ENCODE measurements around the gene MGAT4B. TPM values are rescaled to one million over a fixed set of nuclear protein-coding genes. Genes with fewer than 3 reads are reported as not detected.

Gene MGAT4B
- total and polyA plus RNA-seq, 2 of the 13 experiments (the other 11 are each of a cell fraction or from before 2014, with no cell fraction given), result 93.5 to 130 TPM

- ChIA-PET CTCF (ENCODE audit: low intra/inter-chr PET ratio, low total read pairs) (no interaction called here), POLR2A (no interaction called here)
- no TSS peak for BruUV-seq (replicated peaks)
Observed at GRCh38 chr5:179778591-179778990, 28.1 kb downstream of the MGAT4B start.

More at GRCh38 chr5:179778591-179778990, 28.1 kb downstream of the MGAT4B start:
- WGBS (ENCODE audit: low lambda C conversion rate), result 99% methylated on average over 5 of the region's 5 CpGs
- Histone ChIP-seq H4K20me1 (ENCODE audit: insufficient read depth, low read length) (no peaks in the 10 kb centered on the region), H3K27ac (ENCODE audit: extremely low read length, insufficient read depth, low read length) (no peak overlapping the region), H3K4me3 (replicated peaks in 1 of 3; ENCODE audit: insufficient read depth in 1 of 3, low read depth in 2 of 3, low read length in 3 of 3) (no peak overlapping the region), H3K4me2 (ENCODE audit: low read depth, low read length) (no peak overlapping the region), H3K9ac (ENCODE audit: insufficient read depth, low read depth, low read length) (no peak overlapping the region), H3K27me3 (ENCODE audit: control insufficient read depth in 1 of 2, insufficient read depth in 2 of 2, low read length in 2 of 2) (no peaks in the 10 kb centered on the region), H2AFZ (ENCODE audit: low read length) (no peak overlapping the region), H3K79me2 (ENCODE audit: insufficient read depth, low read length) (no peaks in the 10 kb centered on the region), H3K9me3 (ENCODE audit: low read length) (no peaks in the 10 kb centered on the region), H3K36me3 (replicated peaks in 1 of 2; ENCODE audit: control insufficient read depth in 1 of 2, insufficient read depth in 2 of 2, low read length in 2 of 2) (peaks cover 18 to 51% of the 10 kb centered on the region in 2 experiments), H3K4me1 (ENCODE audit: insufficient read depth, low read length) (no peaks in the 10 kb centered on the region)
- no peak for TF ChIP-seq GMEB2 (CRISPR knock-in tag; IDR thresholded peaks at IDR 0.05; ENCODE audit: low read depth)
- TF ChIP-seq ZNF24 (IDR thresholded peaks at IDR 0.05), result no peak
- no peak for TF ChIP-seq EHMT2 (IDR thresholded peaks at IDR 0.05; ENCODE audit: borderline replicate concordance, low read depth, low read length)
- TF ChIP-seq ZNF354B (CRISPR knock-in tag; IDR thresholded peaks at IDR 0.05), result no peak
- no peak for TF ChIP-seq ZNF44 (CRISPR knock-in tag; IDR thresholded peaks at IDR 0.05)
- TF ChIP-seq HOXA3 (CRISPR knock-in tag; IDR thresholded peaks at IDR 0.05), result no peak
- TF ChIP-seq, protein P1, sequence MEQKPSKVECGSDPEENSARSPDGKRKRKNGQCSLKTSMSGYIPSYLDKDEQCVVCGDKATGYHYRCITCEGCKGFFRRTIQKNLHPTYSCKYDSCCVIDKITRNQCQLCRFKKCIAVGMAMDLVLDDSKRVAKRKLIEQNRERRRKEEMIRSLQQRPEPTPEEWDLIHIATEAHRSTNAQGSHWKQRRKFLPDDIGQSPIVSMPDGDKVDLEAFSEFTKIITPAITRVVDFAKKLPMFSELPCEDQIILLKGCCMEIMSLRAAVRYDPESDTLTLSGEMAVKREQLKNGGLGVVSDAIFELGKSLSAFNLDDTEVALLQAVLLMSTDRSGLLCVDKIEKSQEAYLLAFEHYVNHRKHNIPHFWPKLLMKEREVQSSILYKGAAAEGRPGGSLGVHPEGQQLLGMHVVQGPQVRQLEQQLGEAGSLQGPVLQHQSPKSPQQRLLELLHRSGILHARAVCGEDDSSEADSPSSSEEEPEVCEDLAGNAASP (CRISPR knock-in tag; IDR thresholded peaks at IDR 0.05; ENCODE audit: borderline replicate concordance), result no peak
- TF ChIP-seq RAD51 (IDR thresholded peaks at IDR 0.05; ENCODE audit: borderline replicate concordance), result no peak
- DNase-seq (ENCODE audit: low spot score) (no peak), ATAC-seq (no peak), FAIRE-seq (no peak)
- in situ Hi-C loops (cut with HindIII; ENCODE audit: extremely low pct_ligation_motif_present, low pct_unique_long_range_greater_than_20kb), result no loop called here
- intact Hi-C loops (cut with micrococcal nuclease; ENCODE audit: unreplicated experiment), result no loop called here

All from HepG2 (cell line).